GM13977 (cell line): ENCODE data around the gene HTR2A.

Experiments used
- DNase-seq: peaks from one replicate; pipeline ENCODE4 v3.0.0; 2012; ENCODE audit warnings: low spot score
- in situ Hi-C: fragments of 300-500 bp; cut with MboI; formaldehyde crosslinking; loops from one replicate; pipeline ENCODE4 v1.12.0; 2022; ENCODE audit warnings: low sequenced_read_pairs, low pct_unique_long_range_greater_than_20kb, mixed read lengths, inconsistent platforms; ENCODE audit not compliant: unreplicated experiment
- TF ChIP-seq, protein P1 (sequence below): IDR thresholded peaks from 2 replicates; pipeline ENCODE4 v1.5.1; 2012; ENCODE audit warnings: mild to moderate bottlenecking, control low read depth; ENCODE audit not compliant: insufficient read depth; ENCODE audit errors: extremely low read depth, missing control alignments

HTR2A gene

DNA sequence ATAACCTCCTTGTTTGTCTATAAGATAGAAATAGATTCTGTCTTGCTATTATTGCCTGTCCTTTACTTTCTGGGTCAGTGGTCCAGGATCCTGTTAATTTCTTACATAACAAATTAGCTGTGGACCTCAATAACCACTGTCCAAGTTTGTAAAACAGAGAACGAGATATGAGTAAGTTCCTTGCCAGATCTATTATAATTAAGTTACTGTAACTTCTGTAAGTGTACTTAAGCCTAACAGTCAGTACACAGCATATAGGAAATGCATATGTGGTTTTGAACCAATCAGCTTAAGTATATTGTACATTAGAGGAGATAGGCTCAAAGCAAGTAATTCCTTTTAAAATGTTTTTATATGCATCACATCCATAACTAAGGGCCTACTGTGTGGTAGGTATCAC is 34.9 kb downstream of the HTR2A start:
- TF ChIP-seq, protein P1, sequence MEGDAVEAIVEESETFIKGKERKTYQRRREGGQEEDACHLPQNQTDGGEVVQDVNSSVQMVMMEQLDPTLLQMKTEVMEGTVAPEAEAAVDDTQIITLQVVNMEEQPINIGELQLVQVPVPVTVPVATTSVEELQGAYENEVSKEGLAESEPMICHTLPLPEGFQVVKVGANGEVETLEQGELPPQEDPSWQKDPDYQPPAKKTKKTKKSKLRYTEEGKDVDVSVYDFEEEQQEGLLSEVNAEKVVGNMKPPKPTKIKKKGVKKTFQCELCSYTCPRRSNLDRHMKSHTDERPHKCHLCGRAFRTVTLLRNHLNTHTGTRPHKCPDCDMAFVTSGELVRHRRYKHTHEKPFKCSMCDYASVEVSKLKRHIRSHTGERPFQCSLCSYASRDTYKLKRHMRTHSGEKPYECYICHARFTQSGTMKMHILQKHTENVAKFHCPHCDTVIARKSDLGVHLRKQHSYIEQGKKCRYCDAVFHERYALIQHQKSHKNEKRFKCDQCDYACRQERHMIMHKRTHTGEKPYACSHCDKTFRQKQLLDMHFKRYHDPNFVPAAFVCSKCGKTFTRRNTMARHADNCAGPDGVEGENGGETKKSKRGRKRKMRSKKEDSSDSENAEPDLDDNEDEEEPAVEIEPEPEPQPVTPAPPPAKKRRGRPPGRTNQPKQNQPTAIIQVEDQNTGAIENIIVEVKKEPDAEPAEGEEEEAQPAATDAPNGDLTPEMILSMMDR, result no peak
- in situ Hi-C loops, result no loop called here
- DNase-seq, result no peak

- TF ChIP-seq, protein P1, result no peak
These were observed 36.1 kb downstream of the HTR2A start for GRCh38 chr13:46860722-46861121.

GRCh38 chr13:46858776-46859175 is 38.1 kb downstream of the HTR2A start:
- no peak for DNase-seq
- TF ChIP-seq, protein P1, result no peak
- in situ Hi-C loops, result no loop called here

More at GRCh38 chr13:46860722-46861121, 36.1 kb downstream of the HTR2A start:
- in situ Hi-C loops, result no loop called here
- DNase-seq, result no peak

GRCh38 chr13:46858163-46858562 is 38.7 kb downstream of the HTR2A start:
- TF ChIP-seq, protein P1, result no peak
- DNase-seq, result no peak
- in situ Hi-C loops, result no loop called here

GRCh38 chr13:46855664-46856063 is 41.2 kb downstream of the HTR2A start:
- no peak for DNase-seq
- TF ChIP-seq, protein P1, result no peak
- in situ Hi-C loops, result no loop called here

DNA sequence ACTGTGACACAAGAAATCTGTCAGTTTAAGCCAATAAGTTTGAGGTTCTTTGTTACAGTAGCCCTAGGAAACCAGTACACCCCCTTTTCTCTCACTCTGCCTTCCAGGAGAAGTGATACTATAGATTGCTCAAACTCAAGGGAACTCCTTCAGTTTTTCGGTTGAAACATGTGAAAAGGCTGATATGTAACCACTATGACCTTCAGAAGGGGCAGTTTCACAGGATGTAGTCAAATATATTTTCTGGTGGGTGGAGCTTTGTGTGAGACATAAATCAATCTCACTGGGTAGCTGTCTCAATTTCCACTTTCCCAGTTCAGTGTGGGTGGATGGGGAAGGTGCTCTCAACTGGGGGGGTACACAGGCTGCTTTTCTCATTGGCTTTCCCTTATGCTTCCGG is 41.7 kb downstream of the HTR2A start:
- TF ChIP-seq, protein P1, result no peak
- in situ Hi-C loops, result no loop called here
- DNase-seq, result no peak

GRCh38 chr13:46852168-46852567 is 44.7 kb downstream of the HTR2A start:
- in situ Hi-C loops, result no loop called here
- no peak for DNase-seq
- TF ChIP-seq, protein P1, result no peak
